ENCODE data around the gene EYS. TPM values are rescaled to one million over a fixed set of nuclear protein-coding genes. Genes with fewer than 3 reads are reported as not detected.
"Not testable (repeated sequence)": the region's sequence is repeated elsewhere in the genome, so short reads cannot be mapped to it uniquely, and the experiment has no call there.

The EYS gene
- polyA plus RNA-seq, 1 experiment: not detected

DNA sequence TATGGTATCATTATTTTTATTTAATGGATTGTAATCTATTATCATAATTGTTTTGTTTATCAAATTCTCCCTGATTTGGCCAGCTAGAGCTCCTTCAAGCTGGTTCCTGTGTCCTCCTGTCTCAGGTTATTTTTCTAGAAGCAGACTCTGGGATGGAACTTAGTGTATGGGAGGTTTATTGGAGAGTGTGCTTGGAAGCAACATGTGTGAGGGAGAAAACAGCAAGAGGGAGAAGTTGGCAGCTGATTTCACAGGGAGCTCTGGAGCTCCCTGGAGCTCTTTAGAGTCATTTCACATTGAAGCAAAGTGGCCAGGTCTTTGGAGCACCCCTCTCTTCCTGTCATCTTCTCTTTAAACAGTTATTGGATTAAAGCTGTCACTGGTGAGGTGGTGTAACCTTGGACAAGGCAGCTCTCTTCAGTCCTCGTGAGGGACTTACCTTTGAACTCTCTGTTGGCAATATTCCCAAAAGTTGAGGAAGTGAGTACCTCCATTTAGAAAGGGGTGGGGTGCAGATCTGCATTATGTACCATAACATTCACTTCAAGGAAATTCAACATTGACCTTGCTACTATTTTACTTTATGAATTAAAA is 1967.8 kb downstream of the EYS start:
- TF ChIP-seq, protein P1, sequence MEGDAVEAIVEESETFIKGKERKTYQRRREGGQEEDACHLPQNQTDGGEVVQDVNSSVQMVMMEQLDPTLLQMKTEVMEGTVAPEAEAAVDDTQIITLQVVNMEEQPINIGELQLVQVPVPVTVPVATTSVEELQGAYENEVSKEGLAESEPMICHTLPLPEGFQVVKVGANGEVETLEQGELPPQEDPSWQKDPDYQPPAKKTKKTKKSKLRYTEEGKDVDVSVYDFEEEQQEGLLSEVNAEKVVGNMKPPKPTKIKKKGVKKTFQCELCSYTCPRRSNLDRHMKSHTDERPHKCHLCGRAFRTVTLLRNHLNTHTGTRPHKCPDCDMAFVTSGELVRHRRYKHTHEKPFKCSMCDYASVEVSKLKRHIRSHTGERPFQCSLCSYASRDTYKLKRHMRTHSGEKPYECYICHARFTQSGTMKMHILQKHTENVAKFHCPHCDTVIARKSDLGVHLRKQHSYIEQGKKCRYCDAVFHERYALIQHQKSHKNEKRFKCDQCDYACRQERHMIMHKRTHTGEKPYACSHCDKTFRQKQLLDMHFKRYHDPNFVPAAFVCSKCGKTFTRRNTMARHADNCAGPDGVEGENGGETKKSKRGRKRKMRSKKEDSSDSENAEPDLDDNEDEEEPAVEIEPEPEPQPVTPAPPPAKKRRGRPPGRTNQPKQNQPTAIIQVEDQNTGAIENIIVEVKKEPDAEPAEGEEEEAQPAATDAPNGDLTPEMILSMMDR (IDR thresholded peaks at IDR 0.05; ENCODE audit: low read depth, low read length): no peak
- ChIA-PET CTCF (interaction anchor here (0.6 to 1.2 kb wide), 2 partner anchors 386 to 1272 kb away, joined by 3 read pairs; no protein-coding TSS in a partner anchor), POLR2A (no interaction called here)
- Histone ChIP-seq H3K27ac (ENCODE audit: low read depth, low read length) (no peak overlapping the region), H3K27me3 (ENCODE audit: control insufficient read depth, insufficient read depth, low read length) (peaks cover 5% of the 10 kb centered on the region), H3K9me3 (ENCODE audit: control insufficient read depth, insufficient read depth, low read length) (no peaks in the 10 kb centered on the region), H3K4me3 (ENCODE audit: low read depth, low read length) (no peak overlapping the region)
- DNase-seq (ENCODE audit: low read depth, low spot score): no peak

DNA sequence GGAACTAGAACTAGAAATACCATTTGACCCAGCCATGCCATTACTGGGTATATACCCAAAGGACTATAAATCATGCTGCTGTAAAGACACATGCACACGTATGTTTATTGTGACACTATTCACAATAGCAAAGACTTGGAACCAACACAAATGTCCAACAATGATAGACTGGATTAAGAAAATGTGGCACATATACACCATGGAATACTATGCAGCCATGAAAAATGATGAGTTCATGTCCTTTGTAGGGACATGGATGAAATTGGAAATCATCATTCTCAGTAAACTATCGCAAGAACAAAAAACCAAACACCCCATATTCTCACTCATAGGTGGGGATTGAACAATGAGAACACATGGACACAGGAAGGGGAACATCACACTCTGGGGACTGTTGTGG is 1968.8 kb downstream of the EYS start:
- H3K27ac ChIP-seq (ENCODE audit: low read depth, low read length); POLR2A ChIA-PET; DNase-seq (ENCODE audit: low read depth, low spot score); H3K9me3 ChIP-seq (ENCODE audit: control insufficient read depth, insufficient read depth, low read length); H3K4me3 ChIP-seq (ENCODE audit: low read depth, low read length); H3K27me3 ChIP-seq (ENCODE audit: control insufficient read depth, insufficient read depth, low read length): not testable (repeated sequence)
- CTCF ChIA-PET: interaction anchor here (1.2 kb wide), 1 partner anchor 385 kb away, joined by 3 read pairs; no protein-coding TSS in a partner anchor

DNA sequence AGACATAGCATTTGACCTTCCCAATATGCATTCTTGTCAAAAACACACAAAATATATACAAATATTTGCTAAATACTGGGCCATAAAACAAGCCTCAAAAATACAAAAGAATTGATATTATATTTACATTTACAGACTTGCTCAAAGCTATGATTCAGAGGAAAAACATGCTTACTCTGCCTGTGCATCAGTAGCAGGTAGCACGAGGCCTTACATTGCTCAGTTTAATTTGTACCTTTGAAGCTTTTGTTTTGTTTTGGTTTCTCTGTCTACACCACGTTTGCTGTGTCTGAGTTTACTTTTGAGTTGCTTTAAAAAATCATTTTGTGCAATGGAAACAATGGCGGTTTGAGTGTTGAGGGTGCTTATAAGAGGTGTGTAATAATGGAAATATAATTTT is 1972.1 kb downstream of the EYS start:
- TF ChIP-seq, protein P1 (IDR thresholded peaks at IDR 0.05; ENCODE audit: low read depth, low read length): no peak
- Histone ChIP-seq H3K9me3 (ENCODE audit: control insufficient read depth, insufficient read depth, low read length) (no peaks in the 10 kb centered on the region), H3K4me3 (ENCODE audit: low read depth, low read length) (no peak overlapping the region), H3K27ac (ENCODE audit: low read depth, low read length) (no peak overlapping the region), H3K27me3 (ENCODE audit: control insufficient read depth, insufficient read depth, low read length) (no peaks in the 10 kb centered on the region)
- ChIA-PET POLR2A (no interaction called here), CTCF (interaction anchor here (0.8 kb wide), 1 partner anchor 9 kb away, joined by 3 read pairs; no protein-coding TSS in a partner anchor)
- no peak for DNase-seq (ENCODE audit: low read depth, low spot score)

- TF ChIP-seq, protein P1 (IDR thresholded peaks at IDR 0.05; ENCODE audit: low read depth, low read length): no peak
- POLR2A ChIA-PET: no interaction called here
- DNase-seq (ENCODE audit: low read depth, low spot score): no peak
- no peak overlapping the region for H3K27ac ChIP-seq (ENCODE audit: low read depth, low read length)
- H3K9me3 ChIP-seq (ENCODE audit: control insufficient read depth, insufficient read depth, low read length): no peaks in the 10 kb centered on the region
- CTCF ChIA-PET: no interaction called here
- no peak overlapping the region for H3K4me3 ChIP-seq (ENCODE audit: low read depth, low read length)
- H3K27me3 ChIP-seq (ENCODE audit: control insufficient read depth, insufficient read depth, low read length): no peaks in the 10 kb centered on the region
Measured at GRCh38 chr6:63732336-63732735, 1974.7 kb downstream of the EYS start.

- Histone ChIP-seq H3K9me3 (ENCODE audit: control insufficient read depth, insufficient read depth, low read length) (no peaks in the 10 kb centered on the region), H3K27ac (ENCODE audit: low read depth, low read length) (no peak overlapping the region), H3K4me3 (ENCODE audit: low read depth, low read length) (no peak overlapping the region), H3K27me3 (ENCODE audit: control insufficient read depth, insufficient read depth, low read length) (no peaks in the 10 kb centered on the region)
- no peak for DNase-seq (ENCODE audit: low read depth, low spot score)
- TF ChIP-seq, protein P1 (IDR thresholded peaks at IDR 0.05; ENCODE audit: low read depth, low read length): no peak
- ChIA-PET CTCF (no interaction called here), POLR2A (no interaction called here)
Measured at GRCh38 chr6:63731930-63732329, 1975.1 kb downstream of the EYS start.

Data from AG04450 (cell line).